IPS-NIHi7 (cell line): ENCODE results near the gene STK11IP.

ENCODE experiments used
- DNase-seq: peaks from one replicate; pipeline ENCODE4 v3.0.0; 2012; ENCODE audit warnings: mixed read lengths; ENCODE audit errors: extremely low spot score

STK11IP gene

DNA sequence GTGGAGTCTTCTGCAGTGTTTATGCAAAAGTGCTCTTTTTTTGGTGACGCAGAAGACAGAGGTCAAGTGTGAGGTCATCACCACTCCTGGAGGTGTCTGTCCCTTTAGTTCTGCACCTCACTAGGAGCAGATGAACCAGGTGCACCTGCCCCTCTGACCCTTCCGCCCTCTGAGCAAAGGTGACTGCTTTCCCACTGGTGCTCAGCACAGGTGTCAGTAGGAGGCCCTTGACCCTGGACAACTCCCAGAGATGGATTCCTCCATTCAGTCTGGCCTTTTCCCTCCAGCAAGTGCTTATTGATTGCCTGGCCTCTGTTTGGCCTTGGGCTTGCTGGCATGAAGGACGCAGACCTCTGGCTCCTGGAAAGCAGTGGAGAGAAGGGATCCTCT lies 21.1 kb downstream of the STK11IP start:
- no peak for DNase-seq

DNA sequence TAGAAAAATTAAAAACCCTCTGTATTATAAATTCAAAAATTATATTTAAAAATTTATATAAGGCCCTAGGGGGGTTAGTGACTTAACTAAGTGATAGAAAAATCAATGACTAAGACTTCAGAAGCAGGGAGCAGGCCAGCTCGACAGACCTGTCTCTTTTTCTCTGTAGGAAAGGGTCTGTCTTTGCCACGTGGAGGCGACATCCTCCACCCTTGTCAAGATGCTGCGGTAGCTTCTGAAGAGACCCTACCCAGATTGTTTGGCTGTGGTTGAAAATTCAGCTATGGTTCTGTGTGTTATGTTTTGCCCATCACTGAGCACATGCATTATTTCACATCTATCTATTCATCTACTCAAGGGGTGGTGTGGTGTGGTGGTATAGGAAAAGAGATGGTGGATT lies 21.6 kb downstream of the STK11IP start:
- peak; percentile 80 for DNase-seq

DNA sequence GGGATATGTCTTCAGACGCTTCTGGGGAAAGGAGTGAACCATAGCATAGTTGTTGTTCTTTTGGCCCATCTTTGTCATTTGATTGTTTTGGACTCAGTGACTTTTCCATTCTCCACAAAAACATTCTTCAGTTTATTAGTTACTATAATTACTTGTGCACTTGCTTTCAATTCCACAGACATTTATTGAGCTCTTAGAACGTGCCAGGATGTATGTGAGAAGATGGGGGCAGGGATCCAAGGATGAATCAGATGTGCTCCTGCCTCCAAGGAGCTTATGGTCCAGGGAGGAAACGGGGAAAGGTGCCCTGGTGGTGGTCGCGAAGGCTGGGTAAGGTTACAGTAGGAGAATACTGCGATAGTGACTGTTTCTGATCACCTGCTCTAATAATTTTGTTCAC lies 22.9 kb downstream of the STK11IP start:
- no peak for DNase-seq

- no peak for DNase-seq
These were observed 24.3 kb downstream of the STK11IP start for GRCh38 chr2:219621935-219622334.

DNA sequence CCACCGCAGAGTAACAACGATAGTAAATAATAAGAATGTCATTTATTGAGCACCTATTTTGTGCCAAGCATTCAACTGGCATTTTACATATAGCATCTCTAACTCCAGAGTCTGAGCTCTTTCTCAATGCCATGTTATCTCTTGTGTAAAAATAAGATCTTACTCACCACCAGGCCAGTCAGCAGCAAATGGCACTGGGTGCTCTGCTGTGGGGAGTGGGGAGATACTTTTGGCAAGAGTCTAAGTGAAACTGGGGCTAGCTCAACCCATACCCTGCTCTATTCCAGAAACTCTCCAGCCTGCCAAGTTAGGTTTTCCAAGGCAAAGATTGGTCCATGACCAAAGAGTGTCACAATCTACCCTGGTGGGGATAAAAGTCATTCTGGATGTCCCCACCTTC lies 24.8 kb downstream of the STK11IP start:
- DNase-seq: no peak

DNA sequence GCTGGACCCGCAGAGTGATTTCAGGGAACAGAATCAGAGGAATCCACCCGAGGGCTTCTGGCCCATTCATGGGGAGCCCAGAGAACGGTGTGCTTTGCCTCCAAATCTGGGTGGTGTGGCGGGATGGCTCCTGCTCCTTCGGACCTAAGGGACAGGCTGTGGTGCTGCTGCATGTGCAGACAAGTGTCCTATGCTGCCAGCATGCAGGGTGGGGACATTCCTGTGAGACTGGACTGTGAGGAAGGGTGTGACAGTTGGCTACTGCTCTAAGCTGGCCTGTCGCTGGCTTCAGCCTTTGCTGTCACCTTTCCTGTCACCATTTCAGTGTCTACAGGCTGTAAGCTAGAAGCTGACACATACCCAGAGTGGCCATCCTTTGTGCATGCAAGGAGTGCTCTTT lies 26.9 kb downstream of the STK11IP start:
- DNase-seq: no peak

DNA sequence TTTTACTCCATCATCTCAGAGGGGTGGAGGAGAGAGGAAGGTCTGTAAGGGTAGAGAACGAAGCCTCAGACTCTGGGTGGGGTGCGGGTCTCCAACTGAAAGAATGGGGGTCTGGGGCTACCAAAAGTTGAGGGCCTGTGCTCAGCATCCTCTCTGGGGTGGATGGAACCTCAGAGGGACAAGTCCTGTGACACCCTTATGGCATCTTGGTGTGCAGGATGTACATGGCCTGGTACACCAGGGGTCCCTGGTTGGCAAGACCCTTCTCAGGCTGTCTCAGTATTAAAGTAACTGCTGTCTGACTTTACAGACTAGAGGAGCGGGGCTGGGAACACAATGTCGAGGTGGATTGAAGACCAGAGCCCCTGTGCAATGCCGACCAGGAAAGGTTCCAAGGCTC lies 27.5 kb downstream of the STK11IP start:
- no peak for DNase-seq

DNA sequence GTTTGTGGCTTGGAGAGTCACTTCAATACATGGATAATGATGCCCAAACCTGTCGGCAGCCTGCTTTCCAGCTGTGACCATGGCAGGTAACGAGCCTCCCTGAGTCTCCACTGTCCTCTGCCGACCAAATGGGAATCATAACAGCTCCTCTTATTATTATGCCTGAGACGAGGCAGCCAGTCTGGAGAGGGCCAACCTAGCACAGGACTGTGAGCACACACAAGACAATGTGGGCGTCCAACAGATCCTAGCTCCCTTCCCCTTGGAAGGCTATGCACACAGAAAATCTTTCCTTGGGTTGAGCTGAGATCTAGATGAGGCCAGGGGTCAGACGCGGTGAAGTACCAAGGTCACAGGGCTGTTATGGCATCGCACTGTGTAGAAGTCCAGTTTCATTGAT lies 28.9 kb downstream of the STK11IP start:
- DNase-seq: no peak

DNA sequence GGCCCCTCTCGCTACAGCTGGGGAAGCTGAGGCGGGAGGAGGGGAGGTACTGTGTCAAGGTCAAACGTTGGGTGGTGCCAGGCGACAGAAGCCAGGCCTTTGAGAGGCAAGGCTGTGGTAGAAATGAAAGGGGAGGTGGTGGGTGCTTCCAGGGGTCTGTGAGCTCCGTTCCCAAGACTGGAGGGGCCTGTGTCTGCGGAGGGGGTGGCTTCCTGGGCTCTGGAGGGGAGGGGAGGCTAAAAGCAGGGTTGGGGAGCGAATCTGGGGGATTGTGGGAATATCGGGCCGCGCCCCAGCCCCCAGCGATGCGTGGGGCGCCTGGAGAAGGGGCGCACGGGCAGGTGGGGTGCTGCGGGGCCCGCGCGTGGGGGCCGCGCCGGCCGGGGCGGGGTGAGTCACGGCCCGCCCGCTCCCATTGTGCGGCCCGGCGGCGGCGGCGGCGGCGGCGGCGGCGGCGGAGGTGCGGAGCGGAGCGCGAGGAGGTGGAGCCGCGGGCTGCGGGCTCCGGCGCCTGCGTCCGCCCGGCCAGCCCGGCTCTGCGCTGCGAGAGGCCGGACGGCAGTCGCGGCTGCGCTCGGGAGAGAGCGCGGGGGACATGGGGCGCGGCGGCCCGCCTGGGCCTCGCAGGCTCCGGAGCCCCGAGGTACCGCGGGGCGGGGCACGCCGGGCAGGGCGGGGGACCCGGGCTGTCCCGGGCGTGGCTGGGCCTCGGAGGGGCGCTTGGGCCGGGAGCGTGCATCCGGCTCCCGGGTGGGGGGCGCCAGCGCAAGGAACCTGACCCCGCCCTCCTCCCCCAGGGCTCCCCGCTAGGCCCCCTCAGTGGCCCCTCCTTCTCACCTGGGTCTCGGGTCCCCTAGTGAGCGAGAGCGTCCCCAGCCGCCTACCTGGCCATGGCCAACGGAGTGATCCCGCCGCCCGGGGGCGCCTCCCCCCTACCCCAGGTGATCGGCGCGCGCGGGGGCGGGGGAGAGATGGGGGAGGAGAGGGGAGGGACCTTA lies 29.7 kb downstream of the STK11IP start, which contains the start of gene SLC4A3:
Gene SLC4A3, plus strand, starts transcription at position 528 of the 998 bp plus-strand sequence. Its CDS starts 363 bp downstream, at position 891.
- peak; percentile 84 for DNase-seq

DNA sequence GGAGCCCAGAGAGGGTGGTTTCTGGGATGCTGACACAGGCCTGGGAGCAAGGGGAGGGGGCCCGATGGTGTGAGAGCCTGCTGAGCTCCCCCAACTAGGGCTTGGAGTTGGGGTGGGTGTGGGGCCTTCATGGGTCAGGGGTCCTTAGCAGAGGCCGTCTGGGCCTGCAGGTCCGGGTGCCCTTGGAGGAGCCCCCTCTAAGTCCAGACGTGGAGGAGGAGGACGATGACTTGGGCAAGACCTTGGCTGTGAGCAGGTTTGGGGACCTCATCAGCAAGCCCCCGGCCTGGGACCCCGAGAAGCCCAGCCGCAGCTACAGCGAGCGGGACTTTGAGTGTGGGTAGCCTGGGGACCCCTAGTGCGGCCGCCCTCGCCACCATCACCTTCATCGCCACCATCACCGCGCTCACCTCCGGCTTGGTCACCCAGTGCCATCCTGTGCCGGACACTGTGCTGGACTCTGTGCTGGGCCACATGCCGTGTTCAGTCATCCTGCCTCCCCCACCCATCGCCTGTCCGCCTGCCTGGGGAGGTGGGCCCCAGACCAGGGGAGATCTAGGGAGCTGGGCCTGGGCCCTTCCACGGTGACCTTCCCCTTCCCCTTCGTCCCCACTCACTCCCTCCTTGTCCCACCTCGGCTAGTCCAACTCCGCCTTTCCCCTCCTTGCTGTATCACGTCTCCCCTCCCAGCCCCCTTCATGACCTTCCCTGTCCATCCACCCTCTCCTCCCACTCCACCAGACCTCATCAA lies 30.8 kb downstream of the STK11IP start:
- DNase-seq: no peak

DNA sequence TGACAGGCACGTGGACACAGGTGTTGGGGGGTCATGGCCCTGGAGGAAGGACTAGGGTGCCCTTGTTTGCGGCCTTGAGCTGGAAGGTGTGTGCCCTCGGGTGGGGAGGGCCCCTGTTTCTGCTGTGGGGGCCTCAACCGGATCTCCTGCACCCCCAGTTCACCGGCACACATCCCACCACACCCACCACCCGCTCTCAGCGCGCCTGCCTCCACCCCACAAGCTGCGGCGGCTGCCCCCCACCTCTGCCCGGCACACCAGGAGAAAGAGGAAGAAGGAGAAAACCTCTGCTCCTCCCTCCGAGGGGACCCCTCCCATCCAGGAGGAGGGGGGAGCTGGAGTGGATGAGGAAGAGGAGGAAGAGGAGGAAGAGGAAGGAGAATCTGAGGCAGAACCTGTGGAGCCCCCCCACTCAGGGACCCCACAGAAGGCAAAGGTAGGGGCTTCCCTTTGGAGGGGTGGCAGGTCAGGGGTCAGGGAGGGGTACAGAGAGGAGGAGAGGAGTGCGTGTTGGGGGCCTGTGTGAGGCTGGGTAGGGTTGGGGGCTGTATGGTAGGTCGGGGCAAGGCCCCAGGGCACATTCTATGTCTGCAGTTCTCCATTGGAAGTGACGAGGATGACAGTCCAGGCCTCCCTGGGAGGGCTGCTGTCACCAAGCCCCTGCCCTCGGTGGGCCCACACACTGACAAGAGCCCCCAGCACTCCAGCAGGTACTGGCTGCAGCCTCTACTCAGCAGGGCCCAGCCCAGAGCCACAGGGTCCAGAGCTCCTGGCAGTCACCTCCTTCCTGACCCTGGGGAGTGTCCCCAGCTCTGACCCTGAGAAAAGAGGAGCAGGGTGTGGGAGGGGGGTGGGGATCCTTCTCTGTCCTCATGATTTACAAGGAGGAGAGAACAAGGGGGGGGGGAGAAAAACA lies 31.6 kb downstream of the STK11IP start:
- no peak for DNase-seq

DNA sequence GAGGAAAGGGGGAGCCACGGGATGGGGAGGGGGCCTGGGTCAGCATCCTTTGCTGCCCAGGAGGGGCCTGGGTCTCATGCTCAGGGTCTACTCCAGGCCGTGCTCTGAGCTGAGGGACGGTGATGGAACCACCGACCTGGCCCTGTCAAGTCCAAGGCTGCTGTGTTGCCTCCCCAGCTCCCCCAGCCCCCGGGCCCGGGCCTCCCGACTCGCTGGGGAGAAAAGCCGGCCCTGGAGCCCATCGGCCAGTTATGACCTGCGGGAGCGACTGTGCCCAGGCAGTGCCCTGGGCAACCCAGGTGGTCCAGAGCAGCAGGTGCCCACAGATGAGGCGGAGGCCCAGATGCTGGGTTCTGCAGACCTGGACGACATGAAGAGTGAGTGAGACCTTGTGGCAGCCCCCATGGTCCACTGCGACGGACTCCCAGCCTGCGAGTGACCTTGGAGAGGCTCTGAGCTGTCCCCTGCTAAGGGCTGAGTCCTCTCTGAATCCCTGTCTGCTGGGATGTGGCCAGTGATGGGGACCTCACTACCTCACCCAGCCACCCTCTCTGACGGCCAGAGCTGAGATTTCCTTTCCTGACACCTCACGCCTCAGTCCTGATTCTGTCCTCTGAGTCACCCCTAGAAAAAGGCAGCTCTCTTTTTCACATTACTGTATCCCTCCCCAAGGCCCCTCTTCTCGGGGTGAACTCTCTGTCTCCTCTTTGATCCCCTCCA lies 32.5 kb downstream of the STK11IP start:
- no peak for DNase-seq

DNA sequence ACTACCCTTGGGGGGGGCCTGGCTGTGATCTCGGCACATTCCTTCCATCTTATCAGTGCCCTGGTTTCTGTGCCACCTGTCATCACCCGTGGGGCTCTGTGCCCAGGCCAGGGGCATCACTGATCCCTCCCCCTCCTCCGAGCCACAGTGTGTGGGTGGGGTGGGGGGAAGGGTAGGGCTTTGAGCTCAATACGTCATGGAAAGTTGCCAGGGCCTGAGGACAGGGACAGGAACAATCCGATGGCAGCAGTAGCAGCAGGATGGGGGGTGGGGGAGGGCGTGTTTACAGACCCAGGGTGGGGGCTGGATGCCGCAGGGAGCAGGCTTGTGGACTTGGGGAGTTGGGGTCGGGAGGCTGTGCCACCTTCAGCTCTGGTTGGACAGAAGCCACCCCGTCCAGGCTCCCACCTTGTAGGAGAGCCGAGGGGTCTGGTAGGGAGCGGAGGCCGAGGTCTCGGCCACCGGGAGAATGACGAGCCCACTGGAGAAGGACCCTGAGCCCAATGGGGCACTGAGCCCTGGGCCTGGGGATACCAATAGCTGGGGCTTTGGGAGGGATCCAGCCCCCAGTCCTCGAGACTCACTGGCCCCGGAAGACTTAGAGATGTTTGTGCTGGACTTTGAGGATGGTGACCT lies 33.2 kb downstream of the STK11IP start:
- no peak for DNase-seq

DNA sequence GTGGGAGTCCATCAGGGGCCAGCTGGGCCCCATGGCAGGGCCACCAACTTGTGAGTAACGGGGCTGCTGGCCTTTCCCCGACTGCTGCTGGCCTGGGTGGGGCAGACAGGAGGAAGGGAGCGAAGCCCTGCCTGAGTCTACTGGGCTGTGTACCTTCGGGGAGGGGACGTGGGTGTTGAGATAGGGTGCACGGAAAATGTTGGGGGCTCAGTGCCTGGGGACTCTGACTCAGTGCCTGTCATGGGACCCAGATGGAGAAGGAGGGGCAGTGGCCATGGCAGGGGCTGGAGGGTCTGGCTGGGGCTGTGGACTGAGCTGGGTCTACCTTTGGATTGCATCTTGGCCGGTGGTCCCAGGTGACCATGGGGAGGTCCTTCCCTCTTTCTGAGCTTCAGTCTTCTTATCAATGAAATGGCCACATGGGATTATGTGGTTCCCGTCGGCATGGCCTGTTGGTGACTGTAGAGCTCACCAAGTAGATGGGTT lies 33.8 kb downstream of the STK11IP start:
- no peak for DNase-seq

DNA sequence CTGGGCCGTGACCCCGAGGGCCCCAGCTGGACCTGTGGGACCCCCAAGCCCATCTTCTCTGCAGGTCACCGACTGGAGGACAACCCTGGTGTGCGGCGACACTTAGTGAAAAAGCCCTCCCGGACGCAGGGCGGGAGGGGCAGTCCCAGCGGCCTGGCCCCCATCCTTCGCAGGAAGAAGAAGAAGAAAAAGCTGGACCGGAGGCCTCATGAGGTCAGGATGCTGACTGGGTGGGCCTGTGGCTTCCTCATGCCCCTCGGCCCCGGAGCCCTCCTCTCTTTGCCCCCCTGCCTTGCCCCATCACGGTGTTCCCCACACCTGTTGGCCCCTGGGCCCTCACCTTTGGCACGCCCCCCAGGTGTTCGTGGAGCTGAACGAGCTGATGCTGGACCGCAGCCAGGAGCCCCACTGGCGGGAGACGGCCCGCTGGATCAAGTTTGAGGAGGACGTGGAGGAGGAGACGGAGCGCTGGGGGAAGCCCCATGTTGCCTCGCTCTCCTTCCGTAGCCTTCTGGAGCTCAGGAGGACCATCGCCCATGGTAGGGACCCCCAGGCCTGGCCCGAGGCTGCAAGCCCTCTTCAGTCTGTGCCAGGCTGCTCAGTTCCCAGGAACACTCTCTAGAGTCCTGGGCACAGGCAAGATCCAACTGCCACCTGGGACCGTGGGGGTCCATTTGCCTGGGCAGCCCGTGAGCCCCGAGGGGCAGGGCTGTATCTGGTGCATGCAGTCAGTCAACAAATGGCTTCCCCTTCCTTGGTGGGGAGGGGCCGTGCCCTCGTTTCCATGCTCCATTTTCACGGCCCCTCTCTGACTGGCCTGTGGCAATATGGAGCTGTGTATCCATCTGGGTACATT lies 34.5 kb downstream of the STK11IP start:
- no peak for DNase-seq

- DNase-seq: no peak
These were observed 35.1 kb downstream of the STK11IP start for GRCh38 chr2:219632760-219633105.

DNA sequence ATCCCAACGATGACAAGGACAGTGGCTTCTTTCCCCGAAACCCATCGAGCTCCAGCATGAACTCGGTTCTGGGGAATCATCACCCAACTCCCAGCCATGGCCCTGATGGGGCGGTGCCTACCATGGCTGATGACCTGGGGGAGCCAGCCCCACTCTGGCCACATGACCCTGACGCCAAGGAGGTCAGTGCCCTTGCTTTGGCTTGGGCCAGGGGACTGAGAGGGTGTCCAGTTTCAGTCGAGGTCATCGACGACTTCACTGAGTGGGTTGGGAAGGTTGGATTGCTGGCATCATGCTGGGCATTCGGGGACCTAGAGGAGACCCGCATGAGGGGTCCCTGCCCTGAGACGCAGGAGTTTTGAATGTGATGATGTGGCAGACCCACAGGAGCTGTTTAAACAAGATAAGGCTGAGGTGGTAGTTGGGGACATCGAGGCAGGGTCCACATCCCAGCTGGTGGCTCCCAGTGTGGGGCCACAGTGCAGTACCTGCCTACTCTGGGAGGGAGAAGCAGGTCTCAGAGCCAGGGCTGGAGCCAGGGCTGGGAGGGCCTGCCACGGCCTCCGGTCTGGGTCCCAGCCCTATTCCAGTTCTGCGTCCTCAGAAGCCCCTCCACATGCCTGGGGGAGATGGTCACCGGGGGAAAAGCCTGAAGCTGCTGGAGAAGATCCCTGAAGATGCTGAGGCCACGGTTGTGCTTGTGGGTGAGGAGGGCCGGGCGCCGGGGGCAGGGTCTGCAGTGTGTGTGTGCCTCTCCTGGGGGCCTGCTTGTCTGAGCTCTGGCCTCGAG lies 35.8 kb downstream of the STK11IP start:
- no peak for DNase-seq

DNA sequence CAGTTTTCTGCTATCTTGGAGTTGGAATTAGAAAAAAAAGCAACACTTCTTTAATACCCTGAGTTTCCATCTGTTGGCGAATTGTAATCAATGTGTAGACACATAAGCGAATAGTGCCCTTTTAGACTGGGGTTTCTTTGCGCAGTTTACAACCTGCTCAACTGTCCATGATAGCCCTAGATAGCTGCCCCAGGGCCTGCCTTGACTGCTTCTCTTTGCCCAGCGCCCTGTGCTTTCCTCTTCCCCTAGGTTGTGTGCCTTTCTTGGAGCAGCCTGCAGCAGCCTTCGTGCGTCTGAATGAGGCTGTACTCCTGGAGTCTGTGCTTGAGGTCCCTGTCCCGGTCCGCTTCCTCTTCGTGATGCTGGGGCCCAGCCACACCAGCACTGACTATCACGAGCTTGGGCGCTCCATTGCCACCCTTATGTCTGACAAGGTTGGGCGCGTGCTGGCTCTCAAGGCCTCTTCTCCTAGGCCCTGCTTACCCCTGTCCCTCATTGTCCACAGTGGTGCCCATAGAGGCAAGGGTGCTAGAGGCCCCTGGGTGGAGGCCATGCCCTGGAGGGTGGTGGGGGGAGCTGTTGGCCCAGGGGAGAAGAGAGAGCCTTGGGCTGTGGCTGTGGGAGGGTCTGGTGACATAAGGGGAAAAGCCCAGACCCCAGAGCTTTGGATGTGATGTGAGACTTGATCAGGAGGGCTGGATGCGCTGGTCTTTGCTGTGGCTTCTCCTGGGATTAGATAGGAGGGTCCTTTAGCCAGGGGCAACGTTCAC lies 36.7 kb downstream of the STK11IP start:
- no peak for DNase-seq
